ENCODE data around the gene TRAF4. TPM values are rescaled to one million over a fixed set of nuclear protein-coding genes. Genes with fewer than 3 reads are reported as not detected.

The TRAF4 gene
- total RNA-seq, 2 experiments from 2014 or later, result 66.0 to 78.4 TPM

DNA sequence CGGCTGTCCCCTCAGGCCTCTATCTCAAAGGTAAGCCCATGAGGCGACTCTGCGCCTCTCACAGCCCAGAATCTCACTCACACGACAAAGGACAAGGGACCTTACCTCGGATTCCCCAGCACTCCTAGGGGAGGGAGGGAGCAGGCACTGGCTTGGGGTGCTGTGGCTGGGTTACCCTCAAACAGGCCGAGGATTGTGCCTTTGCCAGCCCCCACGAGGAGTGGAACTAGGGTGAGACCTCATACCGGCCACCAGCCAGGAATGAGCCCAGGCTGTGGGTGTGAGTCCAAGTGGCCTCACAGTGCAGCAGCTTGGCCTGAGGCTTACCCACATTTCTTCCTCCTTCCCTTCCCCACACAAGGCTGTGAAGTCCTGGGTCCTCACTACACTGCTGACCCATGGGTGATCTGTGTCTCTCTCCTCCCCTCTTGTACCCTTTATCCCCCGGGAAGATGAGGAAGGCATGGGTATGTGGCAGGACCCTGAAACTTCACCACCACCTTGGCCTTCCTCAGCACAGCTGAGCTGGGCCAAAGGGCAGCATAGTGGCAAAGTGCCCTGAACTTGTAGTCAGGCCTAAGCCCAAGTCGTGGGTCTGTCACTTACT, 38.0 kb upstream of the TRAF4 start:
- Mint-ChIP-seq H3K27ac (peak overlapping the region; percentile 16), H3K9me3 (ENCODE audit: insufficient read depth) (no peaks in the 10 kb centered on the region), H3K27me3 (ENCODE audit: low read depth) (no peaks in the 10 kb centered on the region), H3K4me3 (no peak overlapping the region), H3K36me3 (ENCODE audit: low read depth) (peaks cover 37% of the 10 kb centered on the region), H3K4me1 (ENCODE audit: low read depth) (peaks cover 5% of the 10 kb centered on the region)
- ATAC-seq (no peak), DNase-seq (no peak)
- POLR2A ChIA-PET, result interaction anchor here (1.6 kb wide), 1 partner anchor 14 kb away, joined by 4 read pairs; the partner anchor contains the start of gene RPL23A
- CTCF ChIA-PET, result interaction anchor here (1.1 kb wide), 1 partner anchor 59 kb away, joined by 3 read pairs; no protein-coding TSS in a partner anchor

DNA sequence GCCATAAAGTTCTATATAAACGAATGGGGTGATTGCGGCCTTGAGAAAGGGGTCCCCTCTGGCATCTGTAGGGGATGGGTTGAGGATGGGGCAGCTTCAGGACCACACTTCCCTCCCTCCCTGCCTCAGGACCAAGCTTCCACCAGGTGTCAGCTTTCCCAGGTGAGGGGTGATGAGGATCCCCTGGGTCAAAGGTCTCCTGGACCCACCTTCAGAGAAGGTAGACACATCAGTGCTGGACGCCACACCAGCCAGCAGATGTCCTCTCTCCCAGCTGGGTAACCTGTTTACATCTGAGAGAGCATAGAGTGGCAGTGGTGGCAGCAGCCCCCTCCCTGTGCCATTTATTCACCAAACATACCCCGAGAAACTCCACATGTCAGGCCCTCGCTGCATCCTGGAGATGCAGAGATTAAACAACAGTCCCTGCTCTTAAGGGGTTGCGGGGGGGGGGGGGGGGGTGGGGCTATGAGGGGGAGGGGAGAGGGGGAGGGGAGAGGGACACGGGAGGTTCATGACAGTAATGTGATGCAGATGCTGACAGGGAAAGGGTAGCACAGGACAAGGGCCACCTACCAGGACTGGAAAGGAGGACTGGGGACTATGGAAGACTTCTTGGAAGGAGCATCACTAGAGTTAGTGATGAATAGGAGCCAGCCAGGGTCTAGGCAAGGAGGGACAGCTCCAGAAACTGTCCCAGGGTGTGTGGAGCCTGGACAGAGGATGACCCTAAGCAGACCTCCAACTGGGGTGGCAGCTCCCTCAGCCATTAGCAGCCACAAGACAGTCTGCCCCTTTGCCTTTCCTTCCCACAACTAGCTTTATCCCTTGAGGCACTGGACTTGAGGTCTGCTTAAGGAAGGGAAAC, 37.1 kb upstream of the TRAF4 start:
- no peak for DNase-seq
- Mint-ChIP-seq H3K36me3 (ENCODE audit: low read depth) (peaks cover 30% of the 10 kb centered on the region), H3K9me3 (ENCODE audit: insufficient read depth) (no peaks in the 10 kb centered on the region), H3K4me3 (no peak overlapping the region), H3K4me1 (ENCODE audit: low read depth) (peaks cover 9% of the 10 kb centered on the region), H3K27me3 (ENCODE audit: low read depth) (no peaks in the 10 kb centered on the region), H3K27ac (peak overlapping the region; percentile 37)
- no peak for ATAC-seq
- ChIA-PET CTCF (interaction anchor here (1.1 to 1.4 kb wide), 2 partner anchors 20 to 60 kb away, joined by 3 to 5 read pairs; partner anchors contain the start of gene TLCD1), POLR2A (no interaction called here)

GRCh38 chr17:28707339-28707720, 36.5 kb upstream of the TRAF4 start:
- CTCF ChIA-PET, result interaction anchor here (1.4 kb wide), 1 partner anchor 19 kb away, joined by 5 read pairs; the partner anchor contains the start of gene TLCD1
- no peaks in the 10 kb centered on the region for H3K9me3 Mint-ChIP-seq (ENCODE audit: insufficient read depth)
- H3K36me3 Mint-ChIP-seq (ENCODE audit: low read depth), result peaks cover 25% of the 10 kb centered on the region
- DNase-seq (no peak), ATAC-seq (no peak)
- POLR2A ChIA-PET, result no interaction called here
- H3K4me1 Mint-ChIP-seq (ENCODE audit: low read depth), result peaks cover 15% of the 10 kb centered on the region
- H3K27ac Mint-ChIP-seq, result peak overlapping the region; percentile 37
- H3K4me3 Mint-ChIP-seq, result no peak overlapping the region
- no peaks in the 10 kb centered on the region for H3K27me3 Mint-ChIP-seq (ENCODE audit: low read depth)

GRCh38 chr17:28710861-28711722, 32.7 kb upstream of the TRAF4 start:
- Mint-ChIP-seq H3K36me3 (ENCODE audit: low read depth) (peaks cover 9% of the 10 kb centered on the region), H3K4me3 (peak overlapping the region; percentile 86), H3K4me1 (ENCODE audit: low read depth) (peaks cover 20% of the 10 kb centered on the region), H3K9me3 (ENCODE audit: insufficient read depth) (no peaks in the 10 kb centered on the region), H3K27me3 (ENCODE audit: low read depth) (peaks cover 9% of the 10 kb centered on the region), H3K27ac (peak overlapping the region; percentile 98)
- POLR2A ChIA-PET, result interaction anchor here (0.6 to 2.8 kb wide), 11 partner anchors 9 to 257 kb away, joined by 3 to 22 read pairs (median 4); partner anchors contain the start of genes BLTP2, NEK8, PIGS and RPL23A
- ATAC-seq (peak; percentile 91), DNase-seq (peak; percentile 91)
- CTCF ChIA-PET, result interaction anchor here (0.6 to 4.4 kb wide), 12 partner anchors 9 to 373 kb away, joined by 3 to 26 read pairs (median 6); partner anchors contain the start of genes BLTP2, PHF12, RPL23A and TLCD1

DNA sequence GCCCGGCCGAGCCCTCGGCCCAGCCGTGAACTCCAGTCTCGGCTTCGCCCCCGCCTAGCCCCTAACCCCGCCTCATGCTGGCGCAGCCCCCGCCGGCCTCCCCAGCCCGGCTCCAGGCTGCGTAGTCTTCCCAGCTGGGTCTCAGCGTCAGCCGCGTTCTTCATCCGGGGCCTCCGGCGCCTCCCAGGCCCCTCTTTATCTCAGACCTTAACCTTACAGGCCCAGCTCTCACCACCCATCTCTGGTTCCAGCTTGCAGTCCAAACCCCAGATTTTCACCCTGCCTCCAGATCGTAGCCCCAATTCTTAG, 32.1 kb upstream of the TRAF4 start, which contains the start of gene PROCA1:
TSS of gene PROCA1 (minus strand) at position 166 of the 309 bp plus-strand sequence. CDS start 228 bp downstream, outside the sequence.
- Mint-ChIP-seq H3K4me1 (ENCODE audit: low read depth) (peaks cover 20% of the 10 kb centered on the region), H3K27me3 (ENCODE audit: low read depth) (peaks cover 9% of the 10 kb centered on the region), H3K4me3 (peak within 1 kb of the TSS; percentile 86), H3K36me3 (ENCODE audit: low read depth) (peaks cover 5% of the 10 kb centered on the region), H3K9me3 (ENCODE audit: insufficient read depth) (no peaks in the 10 kb centered on the region), H3K27ac (peak within 1 kb of the TSS; percentile 98)
- DNase-seq, result peak; percentile 53
- ATAC-seq, result peak; percentile 54
- ChIA-PET CTCF (interaction anchor here (0.6 to 4.4 kb wide), 11 partner anchors 9 to 242 kb away, joined by 3 to 26 read pairs (median 7); partner anchors contain the start of genes BLTP2, PHF12, RPL23A and TLCD1), POLR2A (interaction anchor here (0.7 to 2.8 kb wide), 11 partner anchors 8 to 181 kb away, joined by 3 to 22 read pairs (median 4); partner anchors contain the start of genes BLTP2, NEK8, PIGS and RPL23A)

DNA sequence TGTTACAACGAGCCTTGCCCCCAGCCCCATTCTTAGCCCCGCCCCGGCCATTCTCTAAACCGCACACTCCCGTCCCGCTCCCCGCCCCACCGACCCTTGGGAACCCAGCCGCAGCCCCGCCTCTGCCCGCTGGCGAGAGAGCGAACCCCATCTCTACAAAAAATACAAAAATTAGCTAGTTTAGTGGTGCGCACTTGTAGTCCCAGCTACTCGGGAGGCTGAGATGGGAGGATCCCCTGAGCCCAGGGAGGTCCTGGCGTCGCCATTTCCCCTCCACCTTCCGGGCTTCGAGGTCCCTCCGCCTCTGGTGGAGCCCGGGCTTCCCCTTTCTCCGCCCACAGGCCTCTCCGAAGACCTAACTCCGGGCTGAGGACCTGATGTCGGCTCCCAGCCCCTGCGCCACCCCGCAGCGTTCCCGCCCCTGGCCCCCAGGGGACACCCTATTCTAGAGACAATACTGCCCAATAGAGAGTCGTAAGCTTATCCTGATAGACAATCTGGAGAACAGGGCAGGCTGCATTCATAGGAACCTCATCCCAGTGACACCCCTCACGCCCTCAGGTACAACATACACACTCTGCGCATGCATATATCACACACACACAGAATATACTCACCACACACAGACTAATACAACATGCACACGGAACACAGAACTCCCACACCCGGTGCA, 31.6 kb upstream of the TRAF4 start:
- Mint-ChIP-seq H3K4me1 (ENCODE audit: low read depth) (peaks cover 20% of the 10 kb centered on the region), H3K36me3 (ENCODE audit: low read depth) (peaks cover 4% of the 10 kb centered on the region), H3K4me3 (peak overlapping the region; percentile 86), H3K9me3 (ENCODE audit: insufficient read depth) (no peaks in the 10 kb centered on the region), H3K27me3 (ENCODE audit: low read depth) (peaks cover 9% of the 10 kb centered on the region), H3K27ac (peak overlapping the region; percentile 98)
- POLR2A ChIA-PET, result interaction anchor here (0.7 to 2.8 kb wide), 9 partner anchors 8 to 181 kb away, joined by 3 to 22 read pairs (median 4); partner anchors contain the start of genes NEK8, RPL23A, SDF2 and SUPT6H
- ATAC-seq (peak; percentile 49), DNase-seq (peak; percentile 73)
- CTCF ChIA-PET, result interaction anchor here (1.4 to 4.4 kb wide), 8 partner anchors 9 to 241 kb away, joined by 3 to 26 read pairs (median 10); partner anchors contain the start of genes PHF12, RPL23A and TLCD1

GRCh38 chr17:28712705-28713415, 31.0 kb upstream of the TRAF4 start:
- POLR2A ChIA-PET, result interaction anchor here (1.0 to 2.8 kb wide), 4 partner anchors 7 to 180 kb away, joined by 3 to 22 read pairs (median 6); partner anchors contain the start of genes NEK8 and RPL23A
- no peak for DNase-seq
- H3K4me3 Mint-ChIP-seq, result peak overlapping the region; percentile 86
- ATAC-seq, result no peak
- peaks cover 10% of the 10 kb centered on the region for H3K27me3 Mint-ChIP-seq (ENCODE audit: low read depth)
- no peaks in the 10 kb centered on the region for H3K36me3 Mint-ChIP-seq (ENCODE audit: low read depth)
- CTCF ChIA-PET, result interaction anchor here (2.9 to 4.4 kb wide), 3 partner anchors 14 to 50 kb away, joined by 9 to 26 read pairs (median 13); partner anchors contain the start of gene TLCD1
- H3K9me3 Mint-ChIP-seq (ENCODE audit: insufficient read depth), result no peaks in the 10 kb centered on the region
- H3K4me1 Mint-ChIP-seq (ENCODE audit: low read depth), result peaks cover 21% of the 10 kb centered on the region
- H3K27ac Mint-ChIP-seq, result peak overlapping the region; percentile 98

GRCh38 chr17:28714281-28714680, 29.5 kb upstream of the TRAF4 start:
- Mint-ChIP-seq H3K4me3 (no peak overlapping the region), H3K4me1 (ENCODE audit: low read depth) (peaks cover 32% of the 10 kb centered on the region), H3K9me3 (ENCODE audit: insufficient read depth) (no peaks in the 10 kb centered on the region), H3K27ac (no peak overlapping the region), H3K36me3 (ENCODE audit: low read depth) (no peaks in the 10 kb centered on the region), H3K27me3 (ENCODE audit: low read depth) (peaks cover 18% of the 10 kb centered on the region)
- DNase-seq (no peak), ATAC-seq (no peak)
- CTCF ChIA-PET, result interaction anchor here (0.6 to 1.6 kb wide), 2 partner anchors 13 to 69 kb away, joined by 3 read pairs; partner anchors contain the start of gene BLTP2
- POLR2A ChIA-PET, result no interaction called here

DNA sequence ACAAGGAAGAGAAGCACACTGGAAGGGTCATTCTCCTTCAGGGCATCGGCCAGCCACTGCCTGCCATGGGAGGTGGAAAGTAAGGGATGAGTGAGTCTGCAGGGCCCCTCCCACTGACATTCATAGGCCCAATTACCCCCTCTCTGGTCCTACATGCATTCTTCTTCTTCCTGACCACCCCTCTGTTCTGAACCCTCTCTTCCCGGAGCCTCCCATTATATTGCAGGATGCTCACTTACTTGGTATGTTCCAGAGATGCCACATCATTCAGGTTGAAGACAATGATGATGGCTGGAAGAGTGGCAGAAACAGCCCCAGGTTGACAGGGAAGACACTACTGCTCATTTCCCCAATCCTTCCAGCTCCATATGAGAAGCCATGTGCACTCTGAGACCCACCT, 28.6 kb upstream of the TRAF4 start:
- H3K4me3 Mint-ChIP-seq, result no peak overlapping the region
- H3K9me3 Mint-ChIP-seq (ENCODE audit: insufficient read depth), result no peaks in the 10 kb centered on the region
- H3K27me3 Mint-ChIP-seq (ENCODE audit: low read depth), result peaks cover 18% of the 10 kb centered on the region
- H3K36me3 Mint-ChIP-seq (ENCODE audit: low read depth), result peaks cover 5% of the 10 kb centered on the region
- DNase-seq (no peak), ATAC-seq (no peak)
- ChIA-PET CTCF (interaction anchor here (1.2 to 2.6 kb wide), 3 partner anchors 11 to 70 kb away, joined by 3 to 9 read pairs (median 4); partner anchors contain the start of genes BLTP2 and TLCD1), POLR2A (interaction anchor here (1.1 kb wide), 1 partner anchor 11 kb away, joined by 3 read pairs; the partner anchor contains the start of gene TLCD1)
- H3K4me1 Mint-ChIP-seq (ENCODE audit: low read depth), result peaks cover 33% of the 10 kb centered on the region
- no peak overlapping the region for H3K27ac Mint-ChIP-seq
